GM12801 (cell line): ENCODE measurements around the gene SLC6A1.

ENCODE experiments used
- TF ChIP-seq, protein P1 (sequence below): IDR thresholded peaks from one replicate; pipeline ENCODE4 v1.5.1; 2011; ENCODE audit warnings: control low read depth; ENCODE audit not compliant: insufficient read length; ENCODE audit errors: extremely low read depth

Gene SLC6A1

GRCh38 chr3:11002371-11002807 lies 9.8 kb downstream of the SLC6A1 start:
- TF ChIP-seq, protein P1, sequence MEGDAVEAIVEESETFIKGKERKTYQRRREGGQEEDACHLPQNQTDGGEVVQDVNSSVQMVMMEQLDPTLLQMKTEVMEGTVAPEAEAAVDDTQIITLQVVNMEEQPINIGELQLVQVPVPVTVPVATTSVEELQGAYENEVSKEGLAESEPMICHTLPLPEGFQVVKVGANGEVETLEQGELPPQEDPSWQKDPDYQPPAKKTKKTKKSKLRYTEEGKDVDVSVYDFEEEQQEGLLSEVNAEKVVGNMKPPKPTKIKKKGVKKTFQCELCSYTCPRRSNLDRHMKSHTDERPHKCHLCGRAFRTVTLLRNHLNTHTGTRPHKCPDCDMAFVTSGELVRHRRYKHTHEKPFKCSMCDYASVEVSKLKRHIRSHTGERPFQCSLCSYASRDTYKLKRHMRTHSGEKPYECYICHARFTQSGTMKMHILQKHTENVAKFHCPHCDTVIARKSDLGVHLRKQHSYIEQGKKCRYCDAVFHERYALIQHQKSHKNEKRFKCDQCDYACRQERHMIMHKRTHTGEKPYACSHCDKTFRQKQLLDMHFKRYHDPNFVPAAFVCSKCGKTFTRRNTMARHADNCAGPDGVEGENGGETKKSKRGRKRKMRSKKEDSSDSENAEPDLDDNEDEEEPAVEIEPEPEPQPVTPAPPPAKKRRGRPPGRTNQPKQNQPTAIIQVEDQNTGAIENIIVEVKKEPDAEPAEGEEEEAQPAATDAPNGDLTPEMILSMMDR = no peak

DNA sequence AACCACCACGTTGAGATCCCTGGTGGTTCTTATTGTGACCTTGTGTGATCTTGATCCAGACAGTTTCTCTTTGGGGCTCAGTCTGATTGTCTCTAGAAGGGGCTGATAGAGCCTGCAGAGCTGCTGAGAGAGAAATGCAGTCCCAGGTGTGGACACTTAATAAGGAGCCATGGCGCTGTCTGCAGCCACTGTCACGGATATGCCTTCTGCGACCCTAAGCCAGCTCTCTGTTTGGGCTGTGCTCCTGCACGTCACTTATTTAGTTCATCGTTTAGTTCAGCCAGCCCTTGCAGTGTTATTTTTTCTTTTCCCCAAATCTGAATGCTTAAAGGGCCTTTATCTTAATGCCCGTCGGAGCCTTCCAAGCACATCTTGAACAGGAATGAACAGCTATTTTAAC lies 12.0 kb downstream of the SLC6A1 start:
- TF ChIP-seq, protein P1 = no peak

DNA sequence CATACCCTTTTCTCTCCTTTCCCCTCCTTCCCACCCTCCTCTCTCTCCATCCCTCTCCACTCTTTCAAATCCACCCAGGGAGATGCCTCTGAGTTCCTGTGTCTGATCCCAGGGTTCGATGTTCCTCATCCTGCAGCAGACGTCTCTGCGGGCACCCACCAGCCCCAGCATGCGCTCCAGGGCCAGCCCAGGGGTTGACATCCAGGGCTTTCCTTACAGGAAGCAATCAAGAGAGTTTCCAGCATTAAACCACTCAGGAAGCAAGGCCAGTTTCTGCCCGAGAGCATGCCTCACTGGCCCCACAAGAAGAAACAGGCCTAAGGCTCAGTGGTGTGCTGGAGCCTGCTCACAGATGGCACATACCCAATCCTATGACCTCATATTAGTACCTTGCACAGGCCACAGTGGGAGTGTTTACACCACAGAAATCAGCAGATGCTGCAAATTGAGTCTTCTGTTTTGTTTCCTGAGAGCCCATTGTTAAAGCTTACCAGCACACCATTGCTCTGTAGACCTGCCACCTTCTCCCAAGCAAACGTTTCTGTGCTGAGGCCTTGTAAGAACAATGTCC lies 13.2 kb downstream of the SLC6A1 start:
- TF ChIP-seq, protein P1 = no peak

- TF ChIP-seq, protein P1 = no peak
These were observed 14.7 kb downstream of the SLC6A1 start for GRCh38 chr3:11006986-11007933.

- TF ChIP-seq, protein P1 = no peak
These were observed 17.4 kb downstream of the SLC6A1 start for GRCh38 chr3:11009898-11010297.

DNA sequence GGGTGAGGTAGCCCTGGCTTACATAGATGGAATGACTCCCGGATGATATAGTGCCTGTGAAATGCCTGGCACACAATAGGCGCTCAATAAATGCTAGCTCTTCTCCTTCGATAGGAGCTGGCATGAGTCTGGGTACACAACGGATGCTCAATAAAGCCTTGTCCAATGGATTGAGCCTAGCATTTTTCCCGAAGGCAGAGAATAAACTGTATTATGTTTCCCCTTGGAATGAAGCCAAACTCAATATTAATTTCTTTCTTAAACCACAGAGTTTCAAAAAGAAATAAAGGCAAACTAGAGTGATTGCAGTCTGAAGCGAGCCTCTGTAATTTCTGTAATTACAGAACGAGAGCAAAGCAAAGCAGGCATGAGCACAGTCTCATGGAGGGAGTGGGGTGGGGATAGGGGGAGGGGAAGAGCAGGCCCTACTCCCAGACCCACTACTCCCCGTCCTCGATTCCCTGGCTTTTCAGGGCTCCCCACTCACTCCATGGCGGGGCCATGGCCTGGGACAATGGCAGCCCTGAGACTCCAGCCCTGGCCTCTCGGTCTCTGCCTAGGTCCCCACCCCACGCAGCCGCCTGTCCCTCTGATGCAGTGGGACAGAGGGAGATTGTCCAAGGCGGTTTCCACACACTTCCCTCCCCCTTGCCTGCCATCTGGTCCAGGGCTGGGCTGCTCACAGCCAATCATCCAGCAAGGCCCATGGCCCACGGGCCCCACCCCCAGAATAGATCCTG lies 18.0 kb downstream of the SLC6A1 start:
- TF ChIP-seq, protein P1 = no peak

DNA sequence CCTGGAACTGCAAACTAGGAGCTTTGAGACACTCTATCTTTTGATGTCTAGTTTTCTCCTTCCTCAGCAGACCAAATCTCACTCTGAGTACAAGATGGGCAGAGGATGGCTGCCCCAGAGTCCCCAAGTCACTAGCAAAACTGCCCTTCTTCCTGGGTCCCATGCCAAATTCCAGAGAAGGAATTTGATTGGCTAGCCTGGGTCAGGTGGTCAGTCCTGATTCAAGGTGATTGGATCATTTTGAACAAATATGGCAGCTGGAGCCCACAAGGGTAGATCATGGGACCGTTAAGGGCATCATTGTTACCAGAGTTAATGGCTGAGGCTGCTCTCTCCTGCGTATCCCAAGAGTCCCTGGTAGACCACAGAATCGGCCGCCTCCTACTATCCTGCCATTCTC lies 21.7 kb downstream of the SLC6A1 start:
- TF ChIP-seq, protein P1 = no peak
